Duodenal mucosa (tissue), 2 donors: ENCODE results near the gene THSD7A.

ENCODE experiments used
- H3K27ac ChIP-seq: one replicate; pipeline ENCODE4 v1.7.0; 2013; ENCODE audit warnings: low read depth, low read length
- H3K27me3 ChIP-seq, 2 donors: one replicate each; pipeline ENCODE4 v1.7.0; 2013; ENCODE audit warnings: low read length in 2 of 2, control low read depth in 1 of 2; ENCODE audit not compliant: insufficient read depth in 2 of 2, control insufficient read depth in 1 of 2
- H3K36me3 ChIP-seq, 2 donors: one replicate each; pipeline ENCODE4 v1.7.0; 2013; ENCODE audit warnings: low read length in 2 of 2, control low read depth in 1 of 2; ENCODE audit not compliant: insufficient read depth in 2 of 2, control insufficient read depth in 1 of 2
- H3K4me1 ChIP-seq, 2 donors: one replicate each; pipeline ENCODE4 v1.7.0; 2013; ENCODE audit warnings: low read length in 2 of 2, control low read depth in 1 of 2; ENCODE audit not compliant: insufficient read depth in 2 of 2, control insufficient read depth in 1 of 2
- H3K4me3 ChIP-seq, 2 donors: one replicate each; pipeline ENCODE4 v1.7.0; 2013; ENCODE audit warnings: low read length in 2 of 2, low read depth in 1 of 2
- H3K9ac ChIP-seq, 2 donors: one replicate each; pipeline ENCODE4 v1.7.0; 2013; ENCODE audit warnings: low read length in 2 of 2, low read depth in 1 of 2
- H3K9me3 ChIP-seq, 2 donors: one replicate each; pipeline ENCODE4 v1.7.0; 2013; ENCODE audit warnings: low read length in 2 of 2, control low read depth in 1 of 2; ENCODE audit not compliant: control insufficient read depth in 1 of 2

THSD7A gene

GRCh38 chr7:11584406-11585031 lies 247.5 kb downstream of the THSD7A start:
- Histone ChIP-seq H3K27ac (no peak overlapping the region), H3K9ac (no peak overlapping the region), H3K36me3 (no peaks in the 10 kb centered on the region), H3K27me3 (no peaks in the 10 kb centered on the region), H3K4me1 (no peaks in the 10 kb centered on the region), H3K4me3 (no peak overlapping the region), H3K9me3 (no peaks in the 10 kb centered on the region)

- Histone ChIP-seq H3K4me1 (no peaks in the 10 kb centered on the region), H3K4me3 (no peak overlapping the region), H3K36me3 (no peaks in the 10 kb centered on the region), H3K27ac (no peak overlapping the region), H3K9ac (no peak overlapping the region), H3K9me3 (no peaks in the 10 kb centered on the region), H3K27me3 (no peaks in the 10 kb centered on the region)
These were observed 252.9 kb downstream of the THSD7A start for GRCh38 chr7:11579141-11579540.

GRCh38 chr7:11576310-11576709 lies 255.7 kb downstream of the THSD7A start:
- no peak overlapping the region for H3K4me3 ChIP-seq
- H3K27me3 ChIP-seq, result no peaks in the 10 kb centered on the region
- no peaks in the 10 kb centered on the region for H3K36me3 ChIP-seq
- H3K9me3 ChIP-seq, result no peaks in the 10 kb centered on the region
- no peaks in the 10 kb centered on the region for H3K4me1 ChIP-seq
- H3K27ac ChIP-seq, result no peak overlapping the region
- no peak overlapping the region for H3K9ac ChIP-seq

GRCh38 chr7:11573128-11573750 lies 258.8 kb downstream of the THSD7A start:
- no peaks in the 10 kb centered on the region for H3K36me3 ChIP-seq
- no peaks in the 10 kb centered on the region for H3K9me3 ChIP-seq
- no peak overlapping the region for H3K9ac ChIP-seq
- no peak overlapping the region for H3K4me3 ChIP-seq
- H3K27me3 ChIP-seq, result no peaks in the 10 kb centered on the region
- H3K4me1 ChIP-seq, result no peaks in the 10 kb centered on the region
- H3K27ac ChIP-seq, result no peak overlapping the region

- no peaks in the 10 kb centered on the region for H3K27me3 ChIP-seq
- no peaks in the 10 kb centered on the region for H3K36me3 ChIP-seq
- no peaks in the 10 kb centered on the region for H3K9me3 ChIP-seq
- no peak overlapping the region for H3K4me3 ChIP-seq
- no peaks in the 10 kb centered on the region for H3K4me1 ChIP-seq
- no peak overlapping the region for H3K27ac ChIP-seq
- no peak overlapping the region for H3K9ac ChIP-seq
These were observed 261.0 kb downstream of the THSD7A start for GRCh38 chr7:11570922-11571550.

GRCh38 chr7:11570205-11570604 lies 261.8 kb downstream of the THSD7A start:
- Histone ChIP-seq H3K27ac (no peak overlapping the region), H3K36me3 (no peaks in the 10 kb centered on the region), H3K9me3 (no peaks in the 10 kb centered on the region), H3K4me1 (no peaks in the 10 kb centered on the region), H3K4me3 (no peak overlapping the region), H3K9ac (no peak overlapping the region), H3K27me3 (no peaks in the 10 kb centered on the region)

- Histone ChIP-seq H3K27me3 (no peaks in the 10 kb centered on the region), H3K27ac (no peak overlapping the region), H3K4me1 (no peaks in the 10 kb centered on the region), H3K9me3 (no peaks in the 10 kb centered on the region), H3K9ac (no peak overlapping the region), H3K4me3 (no peak overlapping the region), H3K36me3 (no peaks in the 10 kb centered on the region)
These were observed 264.4 kb downstream of the THSD7A start for GRCh38 chr7:11567571-11567970.

GRCh38 chr7:11557627-11558026 lies 274.4 kb downstream of the THSD7A start:
- H3K4me1 ChIP-seq, result no peaks in the 10 kb centered on the region
- no peak overlapping the region for H3K27ac ChIP-seq
- H3K9ac ChIP-seq, result no peak overlapping the region
- H3K27me3 ChIP-seq, result no peaks in the 10 kb centered on the region
- no peaks in the 10 kb centered on the region for H3K9me3 ChIP-seq
- no peak overlapping the region for H3K4me3 ChIP-seq
- no peaks in the 10 kb centered on the region for H3K36me3 ChIP-seq

GRCh38 chr7:11552676-11553296 lies 279.2 kb downstream of the THSD7A start:
- Histone ChIP-seq H3K9ac (no peak overlapping the region), H3K27ac (no peak overlapping the region), H3K4me3 (no peak overlapping the region), H3K27me3 (no peaks in the 10 kb centered on the region), H3K4me1 (no peaks in the 10 kb centered on the region), H3K36me3 (no peaks in the 10 kb centered on the region), H3K9me3 (no peaks in the 10 kb centered on the region)

GRCh38 chr7:11551470-11551869 lies 280.5 kb downstream of the THSD7A start:
- H3K27ac ChIP-seq, result no peak overlapping the region
- no peaks in the 10 kb centered on the region for H3K36me3 ChIP-seq
- no peaks in the 10 kb centered on the region for H3K27me3 ChIP-seq
- no peak overlapping the region for H3K4me3 ChIP-seq
- H3K9me3 ChIP-seq, result no peaks in the 10 kb centered on the region
- H3K9ac ChIP-seq, result no peak overlapping the region
- H3K4me1 ChIP-seq, result no peaks in the 10 kb centered on the region
